ENCODE results near the gene ACD. TPM values are rescaled to one million over a fixed set of nuclear protein-coding genes. Genes with fewer than 3 reads are reported as not detected.

Gene ACD
- total RNA-seq, 1 donor from 2014 or later: 42.8 TPM

DNA sequence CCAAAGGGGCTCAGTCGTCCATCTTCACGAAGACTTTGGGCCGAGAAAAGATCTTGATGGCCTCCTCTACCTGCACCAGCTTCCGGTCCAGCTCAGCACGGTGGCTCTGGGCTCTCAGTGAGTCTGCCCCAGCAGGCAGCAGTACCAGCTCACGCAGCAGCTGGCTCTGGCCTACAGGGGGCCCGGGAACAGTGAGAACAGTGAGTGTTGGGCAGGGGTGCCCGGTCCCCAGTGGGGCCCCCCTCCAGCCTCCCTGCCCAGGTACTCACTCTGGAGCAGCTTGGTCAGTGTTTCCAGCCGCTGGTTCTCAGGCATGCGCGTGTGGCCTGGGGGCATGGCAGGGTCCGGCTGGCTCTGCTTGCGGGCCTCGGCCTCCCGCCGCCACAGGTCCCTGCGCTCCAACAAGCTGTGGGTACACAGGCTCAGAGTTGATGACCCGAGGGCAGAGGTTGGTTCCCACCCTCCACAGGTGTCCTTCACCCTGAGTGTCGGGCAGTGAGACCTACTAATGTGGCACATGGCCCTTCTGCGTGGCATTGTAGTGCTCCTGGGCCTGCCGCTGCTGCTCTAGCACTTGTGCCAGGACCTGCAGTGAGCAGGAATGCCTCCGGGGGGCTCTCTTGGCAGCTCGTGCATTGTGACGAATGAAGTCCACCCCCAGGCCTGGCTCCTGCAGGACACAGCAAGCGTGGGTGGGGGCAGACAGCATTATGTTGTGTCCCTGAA, 3.3 kb upstream of the ACD start:
- intact Hi-C loops (cut with micrococcal nuclease): loop anchor here (5.0 kb wide), 1 partner anchor 574 kb away; the partner anchor contains the start of gene ESRP2

- intact Hi-C loops (cut with micrococcal nuclease): loop anchor here (5.0 kb wide), 1 partner anchor 575 kb away; the partner anchor contains the start of gene ESRP2
Observed at GRCh38 chr16:67662653-67663010, 2.6 kb upstream of the ACD start.

- intact Hi-C loops (cut with micrococcal nuclease): loop anchor here (2.0 to 5.0 kb wide), 2 partner anchors 423 to 575 kb away; partner anchors contain the start of genes ESRP2 and NFATC3
Observed at GRCh38 chr16:67661886-67662652, 2.0 kb upstream of the ACD start.

GRCh38 chr16:67661101-67661761, 1.2 kb upstream of the ACD start:
- intact Hi-C loops (cut with micrococcal nuclease): loop anchor here (2.0 to 5.0 kb wide), 2 partner anchors 424 to 576 kb away; partner anchors contain the start of genes ESRP2 and NFATC3

- intact Hi-C loops (cut with micrococcal nuclease): loop anchor here (1.0 to 5.0 kb wide), 13 partner anchors 8 to 577 kb away; partner anchors contain the start of genes ATP6V0D1, CARMIL2, CTCF and ESRP2
Observed at GRCh38 chr16:67660564-67661028, 536 bp upstream of the ACD start, which contains the start of gene PARD6A. Gene PARD6A (plus strand): TSS chr16:67660960. CDS start chr16:67661039, 79 bp downstream.

DNA sequence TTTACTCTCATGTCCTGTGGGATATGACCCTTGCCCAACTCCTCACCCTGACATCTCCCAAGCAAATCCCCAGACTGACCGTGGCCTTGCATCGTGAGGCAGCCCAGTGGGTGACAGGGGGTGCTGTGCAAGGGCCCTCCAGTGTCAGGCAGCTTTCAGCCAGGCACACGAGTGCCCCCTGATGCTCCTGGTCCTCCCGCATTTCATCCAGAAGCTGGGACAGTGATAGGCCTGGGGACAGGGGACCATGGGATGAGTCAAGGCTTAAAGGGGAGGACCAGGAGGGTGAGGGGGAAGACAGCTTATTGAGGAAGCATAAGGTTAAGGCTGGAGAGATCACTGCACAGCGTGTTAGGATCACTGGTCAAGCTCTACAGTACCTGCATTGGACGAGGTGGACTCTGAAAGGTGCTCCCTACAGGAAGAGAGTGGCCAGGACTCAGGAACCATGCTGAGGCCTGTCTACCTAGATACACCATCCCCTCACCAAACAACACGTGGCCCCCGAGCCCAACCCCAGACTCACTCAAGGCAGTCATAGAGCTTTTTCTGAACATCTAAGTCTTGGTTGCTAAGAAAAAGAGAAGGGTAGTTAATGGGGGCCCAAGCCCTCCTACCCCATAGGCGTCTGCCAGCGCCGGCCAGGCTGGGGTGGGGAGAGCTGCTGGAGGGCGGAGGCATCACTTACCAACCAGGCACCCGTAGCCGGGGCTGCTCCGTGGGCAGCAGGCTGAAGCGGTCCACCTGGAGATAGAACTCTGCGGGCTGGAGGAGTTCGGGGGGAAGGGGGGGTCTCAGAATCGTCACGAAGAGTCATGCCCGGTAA, 998 bp downstream of the ACD start:
- intact Hi-C loops (cut with micrococcal nuclease): no loop called here

DNA sequence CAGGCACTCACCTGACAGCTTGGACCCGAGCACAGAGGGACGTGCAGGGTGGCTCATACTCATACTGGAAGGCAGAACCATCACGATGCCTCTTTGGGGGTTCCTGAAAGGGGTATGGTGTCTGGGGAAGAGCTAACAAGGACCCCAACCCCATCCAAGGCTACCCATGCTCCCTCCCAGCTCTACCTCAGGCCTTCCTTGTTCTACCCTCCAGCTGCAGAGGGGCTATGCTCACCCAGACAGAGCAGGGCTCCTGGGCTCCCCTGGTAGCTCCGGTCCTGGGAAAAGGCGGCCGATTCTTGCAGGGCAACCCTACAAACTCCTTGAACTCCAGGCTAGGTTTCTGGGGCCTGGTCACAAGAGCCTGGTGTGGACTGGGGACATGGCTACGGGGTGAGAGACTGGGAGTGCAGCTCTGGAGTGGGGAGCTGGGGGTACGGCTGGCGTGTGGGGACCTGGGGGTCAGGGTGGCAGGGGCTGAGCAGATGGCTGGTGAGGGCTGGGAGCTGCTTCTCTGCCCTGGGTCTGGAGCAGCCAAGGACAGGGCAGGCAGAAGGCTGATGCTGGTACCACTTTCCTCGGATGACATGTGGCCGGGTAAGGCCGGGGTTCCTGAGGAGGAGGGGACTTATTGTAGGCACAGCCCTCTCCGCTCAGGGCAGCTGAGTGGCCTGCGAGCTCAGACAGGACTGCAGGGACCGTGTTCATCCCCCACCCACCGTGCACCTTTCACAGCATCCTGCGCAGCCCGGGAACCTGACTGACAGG, 2.1 kb downstream of the ACD start:
- intact Hi-C loops (cut with micrococcal nuclease): no loop called here

- intact Hi-C loops (cut with micrococcal nuclease): no loop called here
Observed at GRCh38 chr16:67657017-67657608, 2.9 kb downstream of the ACD start.

DNA sequence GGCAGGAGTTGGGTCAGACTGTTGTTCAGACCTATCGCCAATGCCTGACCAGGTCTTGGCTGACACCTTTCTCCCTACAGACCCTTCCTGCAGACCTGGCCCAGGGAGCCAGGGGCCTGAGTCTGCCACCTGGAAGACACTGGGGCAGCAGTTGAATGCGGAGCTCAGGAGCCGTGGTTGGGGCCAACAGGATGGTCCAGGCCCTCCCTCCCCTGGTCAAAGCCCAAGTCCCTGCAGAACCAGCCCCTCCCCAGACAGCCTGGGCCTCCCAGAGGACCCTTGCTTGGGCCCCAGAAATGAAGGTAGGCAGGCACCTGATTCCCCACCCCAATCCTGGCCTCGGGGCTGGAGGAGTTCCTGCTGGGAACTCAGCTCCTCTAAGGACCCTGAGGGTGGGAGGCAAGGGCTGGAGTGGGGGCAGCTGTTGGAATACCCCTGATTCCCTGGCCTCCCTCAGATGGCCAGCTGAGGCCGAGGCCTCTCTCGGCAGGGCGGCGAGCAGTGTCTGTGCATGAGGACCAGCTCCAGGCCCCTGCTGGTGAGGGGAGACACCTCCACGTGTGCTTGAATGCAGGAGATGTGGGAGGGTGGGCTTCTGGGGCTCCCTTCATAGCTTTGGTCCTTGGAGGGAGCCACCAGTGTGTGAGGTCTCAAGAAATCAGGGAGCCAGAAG, 3.6 kb downstream of the ACD start:
- intact Hi-C loops (cut with micrococcal nuclease): no loop called here

- intact Hi-C loops (cut with micrococcal nuclease): no loop called here
Observed at GRCh38 chr16:67655363-67655762, 4.7 kb downstream of the ACD start.

DNA sequence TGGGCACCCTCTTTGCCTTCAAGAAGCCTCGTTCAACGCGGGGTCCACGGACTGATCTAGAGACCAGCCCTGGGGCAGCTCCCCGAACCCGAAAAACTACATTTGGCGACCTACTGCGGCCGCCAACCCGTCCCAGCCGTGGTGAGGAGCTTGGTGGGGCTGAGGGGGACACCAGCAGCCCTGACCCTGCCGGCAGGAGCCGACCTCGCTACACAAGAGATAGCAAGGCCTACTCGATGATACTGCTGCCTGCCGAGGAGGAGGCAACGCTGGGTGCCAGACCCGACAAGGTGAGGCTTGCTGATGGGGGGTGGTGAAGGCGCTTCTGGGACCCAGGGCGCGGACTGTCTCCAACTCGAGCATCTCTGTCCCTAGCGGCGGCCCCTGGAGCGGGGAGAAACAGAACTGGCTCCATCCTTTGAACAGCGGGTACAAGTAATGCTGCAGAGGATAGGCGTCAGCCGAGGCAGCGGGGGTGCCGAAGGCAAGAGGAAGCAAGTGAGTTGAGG, 5.6 kb downstream of the ACD start:
- intact Hi-C loops (cut with micrococcal nuclease): no loop called here

- intact Hi-C loops (cut with micrococcal nuclease): no loop called here
Observed at GRCh38 chr16:67653789-67654402, 6.2 kb downstream of the ACD start.

DNA sequence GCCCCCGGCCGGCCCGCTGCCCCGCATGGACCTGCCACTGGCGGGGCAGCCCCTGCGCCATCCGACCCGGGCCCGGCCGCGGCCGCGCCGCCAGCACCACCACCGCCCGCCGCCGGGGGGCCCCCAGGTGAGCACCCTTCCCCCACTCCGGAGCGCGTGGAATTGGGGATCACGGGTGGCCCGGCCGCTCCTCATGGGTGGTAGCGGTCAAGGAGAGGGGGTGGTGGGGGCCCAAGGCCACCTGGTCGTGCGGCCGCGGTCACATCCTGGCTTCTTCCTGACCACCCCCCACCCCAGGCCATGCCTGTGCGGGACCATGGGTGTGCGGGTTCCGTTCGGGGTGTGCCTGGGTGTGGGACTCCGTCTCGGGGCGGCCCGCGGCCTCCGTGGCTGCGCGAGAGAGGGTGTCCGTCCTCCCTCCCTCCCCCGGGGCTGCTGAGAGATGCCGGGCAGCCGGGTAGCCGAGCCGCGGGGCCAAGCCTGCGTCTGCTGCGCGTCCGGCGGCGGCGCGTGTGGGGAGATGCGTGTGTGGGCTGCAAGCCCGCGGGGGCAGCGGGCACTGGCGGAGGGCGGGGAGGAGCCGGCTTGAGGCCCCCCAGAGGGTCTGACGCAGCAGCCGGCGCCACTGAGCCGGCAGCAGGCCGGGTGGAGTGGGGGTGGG, 6.8 kb downstream of the ACD start:
- intact Hi-C loops (cut with micrococcal nuclease): no loop called here

DNA sequence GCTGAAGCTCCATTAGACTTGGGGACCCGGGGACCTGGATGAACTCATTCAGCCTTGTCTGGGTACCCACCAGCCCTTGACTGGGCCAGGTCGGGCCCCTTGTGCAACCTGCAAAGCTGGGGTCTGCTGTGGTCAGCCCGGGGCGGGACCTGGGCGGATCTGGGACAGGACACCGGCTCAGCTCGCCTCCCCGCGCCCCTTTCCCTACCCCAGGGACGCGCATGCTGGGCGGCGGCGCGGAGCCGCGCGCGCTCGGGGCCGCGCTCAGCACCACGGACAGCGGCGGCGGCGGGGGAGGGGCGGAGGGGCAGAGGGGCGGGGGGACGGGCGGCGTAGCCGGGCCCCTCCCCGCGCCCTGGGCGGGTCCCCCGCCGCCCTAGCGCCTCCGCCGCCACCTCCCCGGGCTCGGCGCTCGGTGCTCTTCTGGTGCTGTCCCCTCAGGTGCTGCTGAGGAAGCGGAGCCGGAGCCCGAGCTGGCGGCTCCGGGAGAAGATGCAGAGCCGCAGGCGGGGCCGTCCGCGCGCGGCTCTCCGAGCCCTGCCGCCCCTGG, 7.4 kb downstream of the ACD start:
- intact Hi-C loops (cut with micrococcal nuclease): no loop called here

DNA sequence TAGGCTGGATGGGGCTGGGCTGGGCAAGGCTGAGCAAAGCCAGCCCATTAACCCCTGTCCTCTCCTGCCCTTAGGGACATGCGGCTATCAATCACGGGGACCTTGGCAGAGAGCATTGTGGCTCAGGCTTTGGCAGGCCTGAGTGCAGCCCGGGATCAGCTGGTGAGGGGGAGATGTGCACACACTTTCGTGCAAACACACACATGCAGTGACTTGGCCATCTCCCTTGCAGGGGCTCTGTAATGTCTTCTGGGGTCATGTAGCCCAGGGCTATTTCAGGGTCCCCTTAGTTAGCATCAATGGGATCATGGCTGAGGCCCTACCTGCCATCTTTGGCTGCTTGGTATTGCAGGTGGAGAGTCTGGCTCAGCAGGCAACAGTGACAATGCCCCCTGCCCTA, 8.2 kb downstream of the ACD start:
- intact Hi-C loops (cut with micrococcal nuclease): no loop called here

DNA sequence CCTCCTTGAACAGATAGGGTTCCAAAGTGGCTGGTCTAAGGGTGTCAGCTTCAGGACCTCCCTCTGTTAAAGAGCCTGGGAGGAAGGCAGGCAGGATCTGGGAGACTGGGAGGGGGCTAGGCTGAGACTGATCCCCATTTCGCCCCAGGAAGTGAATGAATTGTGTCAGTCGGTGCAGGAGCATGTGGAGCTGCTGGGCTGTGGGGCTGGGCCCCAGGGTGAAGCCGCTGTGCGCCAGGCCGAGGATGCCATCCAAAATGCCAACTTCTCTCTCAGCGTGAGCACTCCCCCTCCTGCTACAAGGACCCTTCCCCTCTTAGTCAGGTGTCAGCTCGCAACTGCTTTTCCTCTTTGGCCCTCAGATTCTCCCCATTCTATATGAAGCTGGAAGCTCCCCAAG, 9.0 kb downstream of the ACD start:
- intact Hi-C loops (cut with micrococcal nuclease): no loop called here

GRCh38 chr16:67650023-67650422, 10.0 kb downstream of the ACD start:
- intact Hi-C loops (cut with micrococcal nuclease): no loop called here

Data from T-helper 1 cell treated with Interleukin-12 subunit alpha and Interleukin-12 subunit beta and Interleukin-4 antibody, amounts not matched to agents 30 ng/mL and 1 ng/mL, for 36 hours (primary cell).